HG03103 (cell line): Measurements from ENCODE around the gene KY.
A peak's percentile ranks its signal among the peaks of the same experiment; 100 is the strongest.

ENCODE experiments used
- ATAC-seq: cut with Tn5 transposase; IDR thresholded peaks from one replicate; pipeline ENCODE4 v1.9.1; 2021; ENCODE audit warnings: low read depth; ENCODE audit not compliant: unreplicated experiment

Gene KY

GRCh38 chr3:134650431-134651346 is at the start of gene KY:
Gene KY, minus strand, starts transcription at chr3:134651022. Its CDS starts 62 bp downstream, at chr3:134650960.
- no peak for ATAC-seq

- no peak for ATAC-seq
These were observed 48.9 kb upstream of the KY start for GRCh38 chr3:134699721-134700120.

DNA sequence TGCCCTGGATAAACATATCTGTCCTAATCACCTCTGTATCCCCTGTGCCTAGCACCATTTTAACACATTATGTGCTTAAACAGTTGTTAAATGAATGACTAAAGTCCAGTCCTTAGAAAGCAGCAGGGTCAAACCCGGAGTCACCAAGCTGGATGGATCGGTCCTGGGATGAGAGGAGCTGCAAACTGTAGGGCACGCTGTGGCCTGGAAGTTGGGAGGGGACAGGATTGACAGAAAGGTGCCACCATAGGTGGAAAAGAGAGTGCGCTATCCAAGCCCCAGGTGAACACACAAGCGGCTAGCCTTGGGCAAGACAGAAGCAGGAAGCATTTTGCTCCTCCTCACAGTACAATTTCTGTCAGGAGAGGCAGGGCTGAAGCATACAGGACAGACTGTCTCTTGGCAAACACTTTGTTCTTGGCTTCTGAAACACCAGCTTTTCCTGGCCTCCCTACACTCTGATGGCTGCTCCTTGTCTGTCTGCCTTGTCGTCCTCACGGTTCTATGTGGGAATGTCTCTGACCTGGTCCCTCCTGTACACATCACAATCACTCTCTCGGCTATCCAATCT is 48.4 kb upstream of the KY start:
- no peak for ATAC-seq

GRCh38 chr3:134697830-134698689 is 47.2 kb upstream of the KY start:
- ATAC-seq = no peak

- ATAC-seq = no peak
These were observed 45.3 kb upstream of the KY start for GRCh38 chr3:134696155-134696554.

GRCh38 chr3:134694946-134695543 is 44.2 kb upstream of the KY start:
- ATAC-seq = no peak

GRCh38 chr3:134694466-134694865 is 43.6 kb upstream of the KY start:
- no peak for ATAC-seq

DNA sequence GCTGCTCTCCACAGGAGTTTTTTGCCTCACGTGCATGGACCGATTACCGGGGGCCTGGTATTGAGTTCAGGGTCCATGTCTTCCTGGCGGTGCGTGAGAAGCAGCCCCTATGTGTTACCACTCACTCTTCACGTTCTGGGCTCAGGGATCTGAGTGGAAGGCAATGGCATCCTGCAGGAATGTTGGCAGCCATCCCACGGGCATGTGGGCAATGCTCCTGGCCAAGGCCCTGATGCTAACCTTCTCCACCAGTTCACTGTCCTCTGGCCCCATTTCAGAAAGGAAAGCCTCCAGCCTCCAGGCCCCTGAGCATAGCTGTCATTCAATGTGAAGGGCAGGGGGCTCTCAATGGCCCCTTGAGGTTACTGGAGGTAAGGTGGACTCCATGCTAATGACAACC is 43.0 kb upstream of the KY start:
- ATAC-seq = no peak

DNA sequence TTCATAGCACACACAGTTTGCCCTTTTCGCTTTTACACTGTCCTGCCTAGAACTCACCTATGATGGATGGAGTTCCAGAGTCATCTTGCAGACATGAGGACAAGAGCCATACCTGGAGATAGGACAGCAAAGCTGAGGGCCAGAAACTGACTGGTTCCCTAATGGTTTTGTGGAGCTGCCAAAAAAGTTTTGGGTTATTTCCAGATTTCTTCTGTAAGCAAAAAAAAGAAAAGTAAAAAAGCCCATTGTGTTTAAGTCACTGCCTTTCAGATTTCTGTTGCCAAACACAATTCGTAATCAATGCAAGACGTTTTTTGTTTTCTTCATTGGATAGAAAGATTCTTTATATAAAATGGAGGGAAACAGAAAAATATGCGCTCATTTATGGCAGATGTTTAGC is 42.4 kb upstream of the KY start:
- no peak for ATAC-seq

DNA sequence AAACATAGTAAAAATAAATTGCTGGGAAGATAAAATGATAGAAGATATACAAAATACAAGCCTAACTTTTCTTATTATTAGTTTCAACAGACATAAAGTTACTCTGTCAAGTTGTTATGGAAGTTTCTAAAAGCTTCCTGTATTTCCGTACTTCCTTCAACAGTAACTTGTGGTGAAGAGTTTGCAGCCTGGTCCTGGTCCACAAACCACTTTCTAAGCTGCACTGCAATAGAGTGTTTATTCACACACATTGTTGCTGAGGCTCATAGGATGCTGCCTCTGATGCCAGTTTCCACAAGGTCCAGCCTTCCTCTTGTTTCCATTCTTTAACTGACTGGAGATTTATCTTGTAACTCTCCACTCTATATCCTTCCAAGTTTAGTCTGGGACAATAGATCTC is 39.4 kb upstream of the KY start:
- no peak for ATAC-seq

DNA sequence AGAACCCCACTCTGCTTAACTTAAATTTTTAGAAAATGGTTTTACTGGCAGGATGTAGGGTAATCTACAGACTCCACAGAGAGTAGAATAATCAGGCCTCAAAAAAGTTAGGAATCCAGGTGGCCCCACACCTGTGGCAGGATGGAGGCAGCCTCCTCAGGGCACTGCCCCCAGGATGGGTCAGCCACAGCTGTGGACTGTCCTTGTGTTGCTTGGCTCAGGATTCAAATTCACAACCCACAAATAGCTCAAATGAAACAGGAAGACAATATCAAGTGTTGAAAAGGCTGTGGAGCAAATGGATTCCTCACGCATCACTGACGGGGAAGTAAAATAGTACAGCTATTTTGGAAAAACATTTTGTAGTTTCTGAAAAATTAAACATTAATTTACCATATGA is 36.8 kb upstream of the KY start:
- no peak for ATAC-seq

- ATAC-seq = no peak
These were observed 35.3 kb upstream of the KY start for GRCh38 chr3:134685929-134686802.

GRCh38 chr3:134682196-134682880 is 31.5 kb upstream of the KY start:
- no peak for ATAC-seq

DNA sequence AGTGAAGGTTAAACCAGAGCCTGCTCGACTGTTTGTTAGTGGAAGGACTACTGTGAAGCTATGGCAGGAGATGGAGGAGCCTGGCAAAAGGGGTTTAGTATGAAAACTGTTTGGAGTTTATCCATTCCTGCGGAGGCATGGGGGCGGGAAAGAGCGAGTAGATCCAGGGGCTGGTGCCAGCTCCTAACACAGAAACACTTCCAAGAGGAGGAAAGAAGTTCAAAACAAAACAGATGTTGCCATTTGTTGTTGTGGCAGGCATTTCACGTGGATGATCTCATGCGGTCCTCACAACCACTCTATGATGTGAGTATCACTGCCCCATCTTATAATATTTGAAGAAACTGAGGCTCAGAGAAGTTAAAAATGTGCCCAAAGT is 30.7 kb upstream of the KY start:
- no peak for ATAC-seq

- ATAC-seq = no peak
These were observed 30.1 kb upstream of the KY start for GRCh38 chr3:134680796-134681521.

GRCh38 chr3:134677987-134678308 is 27.1 kb upstream of the KY start:
- ATAC-seq = no peak

- peak; percentile 71 for ATAC-seq
These were observed 26.6 kb upstream of the KY start for GRCh38 chr3:134677196-134677986.

DNA sequence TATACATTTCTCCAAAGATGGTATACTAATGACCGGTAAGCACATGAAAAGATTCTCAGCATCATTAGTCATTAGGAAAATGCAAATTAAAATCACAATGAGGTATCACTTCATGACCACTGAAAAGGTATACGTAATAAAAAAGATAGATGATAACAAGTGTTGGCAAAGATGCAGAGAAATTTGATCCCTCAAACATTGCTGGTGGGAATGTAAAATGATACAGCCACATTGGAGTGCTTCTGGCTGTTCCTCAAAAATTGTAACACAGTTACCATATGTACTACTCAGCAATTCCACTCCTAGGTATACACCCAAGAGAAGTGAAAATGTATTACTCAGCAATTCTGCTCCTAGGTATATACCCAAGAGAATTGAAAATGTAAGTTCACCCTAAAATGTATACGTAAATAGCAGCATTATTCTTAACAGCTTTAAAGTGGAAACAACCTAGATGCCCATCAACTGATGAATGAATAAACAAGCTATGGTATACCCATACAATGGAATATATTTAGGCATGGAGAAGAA is 25.0 kb upstream of the KY start:
- no peak for ATAC-seq
